ENCODE data around the gene GAA. TPM values are rescaled to one million over a fixed set of nuclear protein-coding genes. Genes with fewer than 3 reads are reported as not detected.

Gene GAA
- total and polyA plus RNA-seq, 2 of the 13 experiments (the other 11 are each of a cell fraction or from before 2014, with no cell fraction given) = 21.6 to 36.4 TPM

DNA sequence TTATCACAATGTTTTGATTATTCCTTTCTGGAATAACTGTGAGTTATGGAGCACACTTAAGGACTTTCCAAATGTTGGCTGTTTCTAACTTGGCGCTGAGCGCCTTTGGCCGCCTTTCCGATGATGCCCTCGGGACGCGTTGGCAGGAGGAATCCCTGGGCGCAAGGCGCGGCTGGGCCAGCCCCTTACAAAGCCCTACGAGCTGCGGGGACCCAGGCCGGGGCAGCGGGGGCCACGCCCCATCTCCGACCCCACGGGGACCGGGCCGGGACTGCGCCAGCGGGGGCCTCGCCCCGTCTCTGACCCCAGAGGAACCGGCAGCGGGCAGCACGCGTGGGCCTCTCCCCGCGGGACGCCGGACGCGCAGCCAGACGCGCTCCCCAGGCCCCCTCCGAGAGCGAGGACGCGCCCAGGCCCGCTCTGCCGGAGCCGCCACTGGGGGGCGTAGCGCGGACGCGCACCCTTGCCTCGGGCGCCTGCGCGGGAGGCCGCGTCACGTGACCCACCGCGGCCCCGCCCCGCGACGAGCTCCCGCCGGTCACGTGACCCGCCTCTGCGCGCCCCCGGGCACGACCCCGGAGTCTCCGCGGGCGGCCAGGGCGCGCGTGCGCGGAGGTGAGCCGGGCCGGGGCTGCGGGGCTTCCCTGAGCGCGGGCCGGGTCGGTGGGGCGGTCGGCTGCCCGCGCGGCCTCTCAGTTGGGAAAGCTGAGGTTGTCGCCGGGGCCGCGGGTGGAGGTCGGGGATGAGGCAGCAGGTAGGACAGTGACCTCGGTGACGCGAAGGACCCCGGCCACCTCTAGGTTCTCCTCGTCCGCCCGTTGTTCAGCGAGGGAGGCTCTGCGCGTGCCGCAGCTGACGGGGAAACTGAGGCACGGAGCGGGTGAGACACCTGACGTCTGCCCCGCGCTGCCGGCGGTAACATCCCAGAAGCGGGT, at the start of gene GAA (continued):
- TF ChIP-seq HNF1A (IDR thresholded peaks at IDR 0.05; ENCODE audit: low read depth) (no peak), HNF1A (CRISPR knock-in tag; IDR thresholded peaks at IDR 0.05; ENCODE audit: borderline replicate concordance) (peak; percentile 37; the same call in 1 of the 2 replicates), PHF8 (CRISPR knock-in tag; IDR thresholded peaks at IDR 0.05) (peak; percentile 76), CBFB (CRISPR knock-in tag; IDR thresholded peaks at IDR 0.05) (no peak), ZFP91 (CRISPR knock-in tag; IDR thresholded peaks at IDR 0.05; ENCODE audit: borderline replicate concordance) (peak; percentile 52; the same call in 1 of the 2 replicates), RARG (CRISPR knock-in tag; IDR thresholded peaks at IDR 0.05; ENCODE audit: low read depth) (no peak), NR0B2 (CRISPR knock-in tag; IDR thresholded peaks at IDR 0.05) (0 out of 2 replicates have a peak, but pooled peaks have one; percentile 19), E2F1 (CRISPR knock-in tag; IDR thresholded peaks at IDR 0.05) (no peak), ZNF24 (IDR thresholded peaks at IDR 0.05) (no peak), SKI (IDR thresholded peaks at IDR 0.05; ENCODE audit: partially characterized antibody) (peak; percentile 81), REPIN1 (CRISPR knock-in tag; IDR thresholded peaks at IDR 0.05; ENCODE audit: borderline replicate concordance, low read depth) (peak; percentile 83; the same call in 1 of the 2 replicates), ZBTB10 (CRISPR knock-in tag; IDR thresholded peaks at IDR 0.05; ENCODE audit: borderline replicate concordance) (0 out of 2 replicates have a peak, but pooled peaks have one; percentile 49), ZNF354B (CRISPR knock-in tag; IDR thresholded peaks at IDR 0.05) (0 out of 2 replicates have a peak, but pooled peaks have one; percentile 83), MAFG (CRISPR knock-in tag; IDR thresholded peaks at IDR 0.05) (no peak; the same call in 1 of the 2 replicates), ZBTB7B (CRISPR knock-in tag; IDR thresholded peaks at IDR 0.05) (peak; percentile 13; the same call in 1 of the 2 replicates)
- TF ChIP-seq, protein P1, sequence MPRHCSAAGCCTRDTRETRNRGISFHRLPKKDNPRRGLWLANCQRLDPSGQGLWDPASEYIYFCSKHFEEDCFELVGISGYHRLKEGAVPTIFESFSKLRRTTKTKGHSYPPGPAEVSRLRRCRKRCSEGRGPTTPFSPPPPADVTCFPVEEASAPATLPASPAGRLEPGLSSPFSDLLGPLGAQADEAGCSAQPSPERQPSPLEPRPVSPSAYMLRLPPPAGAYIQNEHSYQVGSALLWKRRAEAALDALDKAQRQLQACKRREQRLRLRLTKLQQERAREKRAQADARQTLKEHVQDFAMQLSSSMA (CRISPR knock-in tag; IDR thresholded peaks at IDR 0.05) = no peak

Measured in HepG2 (cell line).